ENCODE results near the gene BTN2A1. TPM values are rescaled to one million over a fixed set of nuclear protein-coding genes. Genes with fewer than 3 reads are reported as not detected.
A peak's percentile ranks its signal among the peaks of the same experiment; 100 is the strongest.

Gene BTN2A1
- total and polyA plus RNA-seq, 10 of the 15 experiments (the other 5 are each of a cell fraction or from before 2014, with no cell fraction given), result 8.2 to 28.0 (median 15.8) TPM

DNA sequence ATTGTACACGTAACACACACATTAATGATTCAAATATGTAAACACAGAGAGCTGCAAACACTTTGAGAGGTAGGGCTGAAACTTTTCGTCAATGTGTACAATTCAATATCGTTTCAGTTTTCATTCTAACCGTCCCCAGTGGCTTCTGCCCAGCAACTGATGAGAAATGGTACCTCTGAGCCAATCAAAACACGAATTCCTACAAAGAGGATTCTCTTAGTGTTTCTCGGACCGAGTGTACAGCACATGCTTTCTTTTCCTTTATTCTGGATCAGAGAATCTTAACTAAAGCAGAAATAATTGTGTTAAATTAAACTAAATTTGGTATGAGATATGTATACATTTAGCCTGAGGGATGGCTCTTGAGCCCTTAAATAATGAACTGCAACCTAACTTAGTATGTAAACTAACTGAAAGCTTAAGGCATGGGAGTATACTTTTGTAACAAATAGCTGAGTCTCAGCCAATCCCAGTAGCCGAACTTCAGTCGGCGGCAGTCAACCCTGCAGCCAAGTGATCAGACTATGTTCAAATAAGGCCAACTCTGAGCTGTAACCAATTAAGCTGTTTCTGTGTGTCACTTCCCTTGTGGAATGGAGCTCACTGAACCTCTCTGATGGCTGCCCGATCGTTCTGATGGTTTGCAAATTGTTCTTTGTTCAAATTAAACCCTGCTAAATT is 16.1 kb downstream of the BTN2A1 start (continued):
- peak; percentile 86 for TF ChIP-seq POU2F2 (IDR thresholded peaks at IDR 0.05; ENCODE audit: borderline replicate concordance, low read depth, low read length)
- peak; percentile 95 for TF ChIP-seq CREM (IDR thresholded peaks at IDR 0.05; ENCODE audit: low read depth)
- TF ChIP-seq SIX5 (IDR thresholded peaks at IDR 0.05; ENCODE audit: low read depth, low read length, severe bottlenecking), result no peak
- 0 out of 2 replicates have a peak, but pooled peaks have one; percentile 8 for TF ChIP-seq CHD2 (IDR thresholded peaks at IDR 0.05; ENCODE audit: borderline replicate concordance, low read depth, low read length)
- no peak for TF ChIP-seq BRCA1 (IDR thresholded peaks at IDR 0.05; ENCODE audit: low read depth, low read length)
- TF ChIP-seq, protein P1, sequence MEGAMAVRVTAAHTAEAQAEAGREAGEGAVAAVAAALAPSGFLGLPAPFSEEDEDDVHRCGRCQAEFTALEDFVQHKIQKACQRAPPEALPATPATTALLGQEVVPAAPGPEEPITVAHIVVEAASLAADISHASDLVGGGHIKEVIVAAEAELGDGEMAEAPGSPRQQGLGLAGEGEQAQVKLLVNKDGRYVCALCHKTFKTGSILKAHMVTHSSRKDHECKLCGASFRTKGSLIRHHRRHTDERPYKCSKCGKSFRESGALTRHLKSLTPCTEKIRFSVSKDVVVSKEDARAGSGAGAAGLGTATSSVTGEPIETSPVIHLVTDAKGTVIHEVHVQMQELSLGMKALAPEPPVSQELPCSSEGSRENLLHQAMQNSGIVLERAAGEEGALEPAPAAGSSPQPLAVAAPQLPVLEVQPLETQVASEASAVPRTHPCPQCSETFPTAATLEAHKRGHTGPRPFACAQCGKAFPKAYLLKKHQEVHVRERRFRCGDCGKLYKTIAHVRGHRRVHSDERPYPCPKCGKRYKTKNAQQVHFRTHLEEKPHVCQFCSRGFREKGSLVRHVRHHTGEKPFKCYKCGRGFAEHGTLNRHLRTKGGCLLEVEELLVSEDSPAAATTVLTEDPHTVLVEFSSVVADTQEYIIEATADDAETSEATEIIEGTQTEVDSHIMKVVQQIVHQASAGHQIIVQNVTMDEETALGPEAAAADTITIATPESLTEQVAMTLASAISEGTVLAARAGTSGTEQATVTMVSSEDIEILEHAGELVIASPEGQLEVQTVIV (IDR thresholded peaks at IDR 0.05; ENCODE audit: borderline replicate concordance, partially characterized antibody), result no peak
- TF ChIP-seq SMC3 (IDR thresholded peaks at IDR 0.05; ENCODE audit: borderline replicate concordance, low read length), result no peak
- no peak for TF ChIP-seq HDAC2 (IDR thresholded peaks at IDR 0.05)
- peak; percentile 41 for TF ChIP-seq ATF7 (IDR thresholded peaks at IDR 0.05; ENCODE audit: low read depth)
- TF ChIP-seq KLF5 (IDR thresholded peaks at IDR 0.05; ENCODE audit: partially characterized antibody), result no peak
- no peak for TF ChIP-seq ZSCAN29 (IDR thresholded peaks at IDR 0.05)
- TF ChIP-seq CREB1 (IDR thresholded peaks at IDR 0.05; ENCODE audit: low read depth), result peak; percentile 96
- TF ChIP-seq SPI1 (IDR thresholded peaks at IDR 0.05; ENCODE audit: borderline replicate concordance, insufficient read depth, low read depth, low read length), result peak; percentile 61; the same call in 1 of the 2 replicates
- TF ChIP-seq FOXK2 (IDR thresholded peaks at IDR 0.05), result peak; percentile 85
- peak; percentile 62 for TF ChIP-seq ZNF622 (IDR thresholded peaks at IDR 0.05)
- 0 out of 2 replicates have a peak, but pooled peaks have one; percentile 52 for TF ChIP-seq ZNF207 (IDR thresholded peaks at IDR 0.05; ENCODE audit: borderline replicate concordance)
- 0 out of 2 replicates have a peak, but pooled peaks have one; percentile 21 for TF ChIP-seq ZBED1 (IDR thresholded peaks at IDR 0.05; ENCODE audit: borderline replicate concordance)
- TF ChIP-seq YBX1 (IDR thresholded peaks at IDR 0.05), result no peak
- 0 out of 2 replicates have a peak, but pooled peaks have one; percentile 49 for TF ChIP-seq GABPA (IDR thresholded peaks at IDR 0.05; ENCODE audit: low read depth)
- peak; percentile 93 for TF ChIP-seq YY1 (IDR thresholded peaks at IDR 0.05; ENCODE audit: low read depth, low read length)
- peak; percentile 64; the same call in 1 of the 2 replicates for TF ChIP-seq CBFB (IDR thresholded peaks at IDR 0.05; ENCODE audit: low read depth)
- TF ChIP-seq BCL11A (IDR thresholded peaks at IDR 0.05; ENCODE audit: low read depth, low read length), result peak; percentile 12; the same call in 1 of the 2 replicates
- TF ChIP-seq, protein P2, sequence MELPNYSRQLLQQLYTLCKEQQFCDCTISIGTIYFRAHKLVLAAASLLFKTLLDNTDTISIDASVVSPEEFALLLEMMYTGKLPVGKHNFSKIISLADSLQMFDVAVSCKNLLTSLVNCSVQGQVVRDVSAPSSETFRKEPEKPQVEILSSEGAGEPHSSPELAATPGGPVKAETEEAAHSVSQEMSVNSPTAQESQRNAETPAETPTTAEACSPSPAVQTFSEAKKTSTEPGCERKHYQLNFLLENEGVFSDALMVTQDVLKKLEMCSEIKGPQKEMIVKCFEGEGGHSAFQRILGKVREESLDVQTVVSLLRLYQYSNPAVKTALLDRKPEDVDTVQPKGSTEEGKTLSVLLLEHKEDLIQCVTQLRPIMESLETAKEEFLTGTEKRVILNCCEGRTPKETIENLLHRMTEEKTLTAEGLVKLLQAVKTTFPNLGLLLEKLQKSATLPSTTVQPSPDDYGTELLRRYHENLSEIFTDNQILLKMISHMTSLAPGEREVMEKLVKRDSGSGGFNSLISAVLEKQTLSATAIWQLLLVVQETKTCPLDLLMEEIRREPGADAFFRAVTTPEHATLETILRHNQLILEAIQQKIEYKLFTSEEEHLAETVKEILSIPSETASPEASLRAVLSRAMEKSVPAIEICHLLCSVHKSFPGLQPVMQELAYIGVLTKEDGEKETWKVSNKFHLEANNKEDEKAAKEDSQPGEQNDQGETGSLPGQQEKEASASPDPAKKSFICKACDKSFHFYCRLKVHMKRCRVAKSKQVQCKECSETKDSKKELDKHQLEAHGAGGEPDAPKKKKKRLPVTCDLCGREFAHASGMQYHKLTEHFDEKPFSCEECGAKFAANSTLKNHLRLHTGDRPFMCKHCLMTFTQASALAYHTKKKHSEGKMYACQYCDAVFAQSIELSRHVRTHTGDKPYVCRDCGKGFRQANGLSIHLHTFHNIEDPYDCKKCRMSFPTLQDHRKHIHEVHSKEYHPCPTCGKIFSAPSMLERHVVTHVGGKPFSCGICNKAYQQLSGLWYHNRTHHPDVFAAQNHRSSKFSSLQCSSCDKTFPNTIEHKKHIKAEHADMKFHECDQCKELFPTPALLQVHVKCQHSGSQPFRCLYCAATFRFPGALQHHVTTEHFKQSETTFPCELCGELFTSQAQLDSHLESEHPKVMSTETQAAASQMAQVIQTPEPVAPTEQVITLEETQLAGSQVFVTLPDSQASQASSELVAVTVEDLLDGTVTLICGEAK (IDR thresholded peaks at IDR 0.05; ENCODE audit: borderline replicate concordance), result peak; percentile 33; the same call in 1 of the 2 replicates
- TF ChIP-seq MTA2 (IDR thresholded peaks at IDR 0.05; ENCODE audit: low read depth), result peak; percentile 11; the same call in 1 of the 2 replicates
- peak; percentile 47; the same call in 1 of the 2 replicates for TF ChIP-seq NFIC (IDR thresholded peaks at IDR 0.05; ENCODE audit: low read depth, low read length)
- peak; percentile 71; the same call in 1 of the 2 replicates for TF ChIP-seq FOXM1 (IDR thresholded peaks at IDR 0.05; ENCODE audit: low read depth, low read length)
- no peak for TF ChIP-seq EZH2 (IDR thresholded peaks at IDR 0.05; ENCODE audit: borderline replicate concordance, control insufficient read depth, low read depth, low read length)

All from GM12878 (cell line).